CD14-positive monocyte (primary cell): Measurements from ENCODE around the gene ZNF692. TPM values are rescaled to one million over a fixed set of nuclear protein-coding genes. Genes with fewer than 3 reads are reported as not detected.
A peak's percentile ranks its signal among the peaks of the same experiment; 100 is the strongest.

Experiments
- DNase-seq, 3 donors: peaks; one replicate each; pipeline ENCODE4 v3.0.0-alpha.2; 2011 to 2022
- H2AFZ ChIP-seq: 2 replicates; pipeline ENCODE4 v1.6.0; 2012; ENCODE audit warnings: mild to moderate bottlenecking, low read depth, low read length, inconsistent platforms; ENCODE audit not compliant: insufficient read depth, poor library complexity, severe bottlenecking
- H3K27ac ChIP-seq, 2 donors: 1 replicate in 1 of 2; 2 replicates in 1 of 2; pipeline ENCODE4 v1.5.1; 2012 to 2013; ENCODE audit warnings: low read length in 2 of 2, control low read depth in 1 of 2, inconsistent platforms in 1 of 2, low read depth in 1 of 2, mild to moderate bottlenecking in 1 of 2
- H3K27me3 ChIP-seq, 2 donors: one replicate each; pipeline versions ENCODE4 v1.6.0 to v1.6.1; 2011 to 2013; ENCODE audit warnings: low read length in 2 of 2; ENCODE audit not compliant: control insufficient read depth in 2 of 2, insufficient read depth in 2 of 2
- H3K36me3 ChIP-seq, 2 donors: replicated peaks in 1 of 2; 1 replicate in 1 of 2; 2 replicates in 1 of 2; pipeline versions ENCODE4 v1.5.1 to v1.6.1; 2012 to 2013; ENCODE audit warnings: low read length in 2 of 2, control low read depth in 1 of 2, inconsistent platforms in 1 of 2, mild to moderate bottlenecking in 1 of 2; ENCODE audit not compliant: insufficient read depth in 2 of 2, control insufficient read depth in 1 of 2
- H3K4me1 ChIP-seq, 2 donors: 1 replicate in 1 of 2; 2 replicates in 1 of 2; pipeline versions ENCODE4 v1.5.1 to v1.6.1; 2012 to 2013; ENCODE audit warnings: low read length in 2 of 2, control low read depth in 1 of 2, inconsistent platforms in 1 of 2, mild to moderate bottlenecking in 1 of 2, moderate library complexity in 1 of 2; ENCODE audit not compliant: insufficient read depth in 2 of 2, control insufficient read depth in 1 of 2
- H3K4me2 ChIP-seq: replicated peaks from 2 replicates; pipeline ENCODE3; 2012; ENCODE audit warnings: low read length, moderate library complexity, mild to moderate bottlenecking; ENCODE audit not compliant: poor library complexity, severe bottlenecking; ENCODE audit errors: extremely low read depth
- H3K4me3 ChIP-seq, 3 experiments: fragments of 200-600 bp in 1 of 3; sonication (generic) in 1 of 3; replicated peaks in 1 of 3; 1 replicate in 2 of 3; 2 replicates in 1 of 3; pipeline ENCODE4 v1.5.1; 2011 to 2013; ENCODE audit warnings: low read length in 3 of 3, mild to moderate bottlenecking in 3 of 3, control low read depth in 2 of 3, low read depth in 2 of 3, inconsistent platforms in 1 of 3, moderate library complexity in 1 of 3
- H3K79me2 ChIP-seq: 2 replicates; pipeline ENCODE4 v1.6.0; 2012; ENCODE audit warnings: mild to moderate bottlenecking, control low read depth, inconsistent platforms, low read length, moderate library complexity; ENCODE audit not compliant: insufficient read depth
- H3K9ac ChIP-seq: 2 replicates; pipeline ENCODE4 v1.6.0; 2017; ENCODE audit warnings: low read length, mild to moderate bottlenecking; ENCODE audit not compliant: insufficient read depth, poor library complexity, severe bottlenecking
- H3K9me3 ChIP-seq, 2 donors: replicated peaks in 1 of 2; 1 replicate in 1 of 2; 2 replicates in 1 of 2; pipeline versions ENCODE4 v1.5.1 to v1.6.1; 2012 to 2013; ENCODE audit warnings: low read length in 2 of 2, control low read depth in 1 of 2; ENCODE audit not compliant: control insufficient read depth in 1 of 2, insufficient read depth in 1 of 2
- H4K20me1 ChIP-seq: 2 replicates; pipeline ENCODE4 v1.6.0; 2012; ENCODE audit warnings: mild to moderate bottlenecking, low read length, control low read depth, moderate library complexity; ENCODE audit not compliant: insufficient read depth
- H3K27ac Mint-ChIP-seq, 7 donors: one replicate each; pipeline ENCODE4 v1.8.0; 2020; ENCODE audit warnings: mild to moderate bottlenecking in 7 of 7, mixed read lengths in 7 of 7, moderate library complexity in 6 of 7, inconsistent platforms in 2 of 7
- H3K27me3 Mint-ChIP-seq, 3 donors: one replicate each; pipeline ENCODE4 v1.8.0; 2021 to 2022; ENCODE audit warnings: low read depth in 3 of 3, mild to moderate bottlenecking in 3 of 3, mixed read lengths in 3 of 3, moderate library complexity in 3 of 3, inconsistent platforms in 1 of 3
- H3K36me3 Mint-ChIP-seq, 2 donors: one replicate each; pipeline ENCODE4 v1.8.0; 2020; ENCODE audit warnings: mixed read lengths in 2 of 2, inconsistent platforms in 1 of 2, mild to moderate bottlenecking in 1 of 2
- H3K4me1 Mint-ChIP-seq: one replicate; pipeline ENCODE4 v1.8.0; 2020; ENCODE audit warnings: mild to moderate bottlenecking, mixed read lengths
- H3K4me3 Mint-ChIP-seq, 2 donors: one replicate each; pipeline ENCODE4 v1.8.0; 2020; ENCODE audit warnings: mild to moderate bottlenecking in 2 of 2, mixed read lengths in 2 of 2, moderate library complexity in 1 of 2
- H3K9me3 Mint-ChIP-seq, 7 donors: one replicate each; pipeline ENCODE4 v1.8.0; 2020 to 2022; ENCODE audit warnings: mixed read lengths in 7 of 7, mild to moderate bottlenecking in 6 of 7, moderate library complexity in 6 of 7, inconsistent platforms in 2 of 7
- WGBS: methylation state at CpG from one replicate; pipeline ENCODE4 v1.1.5; 2013; ENCODE audit warnings: missing lambda C conversion rate; ENCODE audit not compliant: insufficient coverage; 5-methylcytosine and 5-hydroxymethylcytosine counted together
- intact Hi-C, 2 donors: fragments of 100-400 bp; cut with micrococcal nuclease; formaldehyde crosslinking; loops; one replicate each; pipeline versions ENCODE4 v1.15.0 to v1.15.1; 2023
- polyA plus RNA-seq, 3 donors: library from polyadenylated mRNA; depleted of rRNA in 1 of 3; unstranded in 2 of 3; stranded (reverse) in 1 of 3; fragments of 300-500 nt in 2 of 3; fragments of >200 nt in 1 of 3; fragmentation: Illumina TruSeq in 2 of 3; gene quantifications; 1 replicate in 2 of 3; 2 replicates in 1 of 3; pipeline ENCODE4 v1.2.3, GENCODE V29; 2012 to 2021
- TF ChIP-seq, protein P1 (sequence below): fragments of 200-600 bp; IDR thresholded peaks from one replicate; pipeline ENCODE4 v1.8.0; 2022; ENCODE audit warnings: antibody characterized with exemption, mild to moderate bottlenecking

Gene ZNF692
- polyA plus RNA-seq, 3 donors = 2.2 to 59.0 (median 2.4) TPM

DNA sequence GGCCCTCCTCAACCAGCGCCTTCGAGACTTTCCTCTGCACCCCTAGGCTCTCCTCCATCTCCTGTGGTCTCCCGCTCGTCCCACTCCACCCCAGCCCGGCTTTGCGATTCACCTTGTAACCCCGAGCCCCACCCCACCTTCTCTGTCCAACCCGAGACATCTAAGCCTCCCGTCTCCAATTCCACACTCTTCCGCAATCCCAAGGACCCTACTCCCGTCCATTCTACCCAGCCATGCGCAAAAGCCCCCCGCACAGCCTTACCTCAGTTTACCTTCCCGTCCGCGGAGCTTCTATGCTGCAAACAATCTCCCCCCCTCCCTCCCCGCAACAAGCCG lies 33.3 kb downstream of the ZNF692 start:
- H3K79me2 ChIP-seq = peaks cover 52% of the 10 kb centered on the region
- Mint-ChIP-seq H3K27ac (peak overlapping the region; percentile 96 to 100 (median 99)), H3K4me1 (peaks cover 76% of the 10 kb centered on the region), H3K36me3 (peaks cover 30 to 35% of the 10 kb centered on the region in 2 donors), H3K4me3 (peak overlapping the region; percentile 90 to 100), H3K9me3 (peaks cover 0 to 1% (median 0%) of the 10 kb centered on the region in 7 donors), H3K27me3 (no peaks in the 10 kb centered on the region)
- peaks cover 5 to 25% of the 10 kb centered on the region in 2 donors for H3K36me3 ChIP-seq
- TF ChIP-seq, protein P1, sequence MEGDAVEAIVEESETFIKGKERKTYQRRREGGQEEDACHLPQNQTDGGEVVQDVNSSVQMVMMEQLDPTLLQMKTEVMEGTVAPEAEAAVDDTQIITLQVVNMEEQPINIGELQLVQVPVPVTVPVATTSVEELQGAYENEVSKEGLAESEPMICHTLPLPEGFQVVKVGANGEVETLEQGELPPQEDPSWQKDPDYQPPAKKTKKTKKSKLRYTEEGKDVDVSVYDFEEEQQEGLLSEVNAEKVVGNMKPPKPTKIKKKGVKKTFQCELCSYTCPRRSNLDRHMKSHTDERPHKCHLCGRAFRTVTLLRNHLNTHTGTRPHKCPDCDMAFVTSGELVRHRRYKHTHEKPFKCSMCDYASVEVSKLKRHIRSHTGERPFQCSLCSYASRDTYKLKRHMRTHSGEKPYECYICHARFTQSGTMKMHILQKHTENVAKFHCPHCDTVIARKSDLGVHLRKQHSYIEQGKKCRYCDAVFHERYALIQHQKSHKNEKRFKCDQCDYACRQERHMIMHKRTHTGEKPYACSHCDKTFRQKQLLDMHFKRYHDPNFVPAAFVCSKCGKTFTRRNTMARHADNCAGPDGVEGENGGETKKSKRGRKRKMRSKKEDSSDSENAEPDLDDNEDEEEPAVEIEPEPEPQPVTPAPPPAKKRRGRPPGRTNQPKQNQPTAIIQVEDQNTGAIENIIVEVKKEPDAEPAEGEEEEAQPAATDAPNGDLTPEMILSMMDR = no peak
- H3K9me3 ChIP-seq = no peaks in the 10 kb centered on the region
- H3K4me1 ChIP-seq = peaks cover 71 to 84% of the 10 kb centered on the region in 2 donors
- intact Hi-C loops = no loop called here
- H3K4me3 ChIP-seq = peak overlapping the region; percentile 66 to 82 (median 72)
- peak overlapping the region; percentile 90 to 99 for H3K27ac ChIP-seq
- peak overlapping the region; percentile 92 for H3K9ac ChIP-seq
- H4K20me1 ChIP-seq = peaks cover 6% of the 10 kb centered on the region
- no peak for DNase-seq
- WGBS = under 1% methylated on average over 18 of the region's 18 CpGs
- no peaks in the 10 kb centered on the region for H3K27me3 ChIP-seq
- H3K4me2 ChIP-seq = peak overlapping the region; percentile 92
- H2AFZ ChIP-seq = peak overlapping the region; percentile 87

- peaks cover 0 to 1% (median 0%) of the 10 kb centered on the region in 7 donors for H3K9me3 Mint-ChIP-seq
- Histone ChIP-seq H3K4me2 (peak overlapping the region; percentile 92), H3K4me1 (peaks cover 71 to 85% of the 10 kb centered on the region in 2 donors), H3K79me2 (peaks cover 56% of the 10 kb centered on the region), H3K9ac (peak overlapping the region; percentile 92), H3K4me3 (peak overlapping the region; percentile 66 to 82 (median 72)), H3K36me3 (peaks cover 9 to 29% of the 10 kb centered on the region in 2 donors), H3K27me3 (no peaks in the 10 kb centered on the region), H2AFZ (peak overlapping the region; percentile 87), H3K9me3 (no peaks in the 10 kb centered on the region), H3K27ac (peak overlapping the region; percentile 90 to 99), H4K20me1 (peaks cover 6% of the 10 kb centered on the region)
- peaks cover 79% of the 10 kb centered on the region for H3K4me1 Mint-ChIP-seq
- TF ChIP-seq, protein P1 = no peak
- peak overlapping the region; percentile 96 to 100 (median 99) for H3K27ac Mint-ChIP-seq
- intact Hi-C loops = no loop called here
- WGBS = 62% methylated on average over 8 of the region's 10 CpGs
- no peaks in the 10 kb centered on the region for H3K27me3 Mint-ChIP-seq
- peaks cover 34 to 39% of the 10 kb centered on the region in 2 donors for H3K36me3 Mint-ChIP-seq
- peak overlapping the region; percentile 90 to 100 for H3K4me3 Mint-ChIP-seq
- no peak for DNase-seq
These were observed 33.7 kb downstream of the ZNF692 start for GRCh38 chr1:248825136-248825535.
